Stimulated activated memory B cell treated with anti-CD40 and anti-IgM and Interleukin-4, amounts not matched to agents 10 μg/mL and 1 μg/mL and 100 μg/mL, for 72 hours (primary cell): Measurements from ENCODE around the gene JAK1.

ENCODE experiments used
- ATAC-seq: fragments of 150-1000 bp; cut with Tn5 transposase; 2 replicates; pipeline ENCODE4 v1.10.0; 2021
- H3K27ac Mint-ChIP-seq: one replicate; pipeline ENCODE4 v1.8.0; 2022; ENCODE audit warnings: mild to moderate bottlenecking, mixed read lengths
- H3K27me3 Mint-ChIP-seq: one replicate; pipeline ENCODE4 v1.8.0; 2022; ENCODE audit warnings: mixed read lengths
- H3K36me3 Mint-ChIP-seq: one replicate; pipeline ENCODE4 v1.8.0; 2022; ENCODE audit warnings: mixed read lengths
- H3K4me1 Mint-ChIP-seq: one replicate; pipeline ENCODE4 v1.8.0; 2022; ENCODE audit warnings: mixed read lengths
- H3K4me3 Mint-ChIP-seq: one replicate; pipeline ENCODE4 v1.8.0; 2022; ENCODE audit warnings: mild to moderate bottlenecking, moderate library complexity, mixed read lengths
- H3K9me3 Mint-ChIP-seq: one replicate; pipeline ENCODE4 v1.8.0; 2022; ENCODE audit warnings: mixed read lengths

Gene JAK1

GRCh38 chr1:64903593-64903992, 62.8 kb downstream of the JAK1 start:
- Mint-ChIP-seq H3K27ac (peak overlapping the region; percentile 9), H3K4me3 (no peak overlapping the region), H3K4me1 (peaks cover 90% of the 10 kb centered on the region), H3K27me3 (no peaks in the 10 kb centered on the region), H3K36me3 (peaks cover 6% of the 10 kb centered on the region), H3K9me3 (no peaks in the 10 kb centered on the region)
- no peak for ATAC-seq

DNA sequence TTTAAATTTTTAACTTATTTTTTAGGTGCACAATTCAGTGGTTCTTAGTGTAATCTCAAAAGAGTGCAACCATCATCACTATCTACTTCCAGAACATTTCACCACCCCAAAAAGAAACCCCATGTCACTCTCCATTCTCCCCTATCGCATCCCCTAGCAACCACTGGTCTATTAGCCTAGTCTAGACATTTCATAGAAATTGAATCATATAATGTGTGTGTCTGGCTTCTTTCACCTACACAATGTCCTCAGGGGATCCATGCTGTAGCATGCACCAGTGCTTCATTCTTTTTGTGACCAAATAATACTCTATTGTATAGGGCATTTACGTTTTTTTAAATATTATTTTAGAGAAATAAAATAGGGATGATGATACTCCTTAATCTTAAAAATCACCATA, 64.7 kb downstream of the JAK1 start:
- ATAC-seq = no peak
- Mint-ChIP-seq H3K4me1 (peaks cover 89% of the 10 kb centered on the region), H3K9me3 (no peaks in the 10 kb centered on the region), H3K27ac (peak overlapping the region; percentile 36), H3K4me3 (no peak overlapping the region), H3K36me3 (peaks cover 6% of the 10 kb centered on the region), H3K27me3 (no peaks in the 10 kb centered on the region)

- H3K4me1 Mint-ChIP-seq = peaks cover 89% of the 10 kb centered on the region
- H3K36me3 Mint-ChIP-seq = peaks cover 6% of the 10 kb centered on the region
- H3K4me3 Mint-ChIP-seq = no peak overlapping the region
- no peak overlapping the region for H3K27ac Mint-ChIP-seq
- ATAC-seq = no peak
- H3K9me3 Mint-ChIP-seq = no peaks in the 10 kb centered on the region
- H3K27me3 Mint-ChIP-seq = no peaks in the 10 kb centered on the region
These were observed 65.4 kb downstream of the JAK1 start for GRCh38 chr1:64900916-64901315.

GRCh38 chr1:64898107-64898861, 68.1 kb downstream of the JAK1 start:
- H3K9me3 Mint-ChIP-seq = no peaks in the 10 kb centered on the region
- H3K4me1 Mint-ChIP-seq = peaks cover 96% of the 10 kb centered on the region
- peaks cover 6% of the 10 kb centered on the region for H3K36me3 Mint-ChIP-seq
- peak; percentile 62 for ATAC-seq
- H3K4me3 Mint-ChIP-seq = no peak overlapping the region
- H3K27ac Mint-ChIP-seq = no peak overlapping the region
- H3K27me3 Mint-ChIP-seq = no peaks in the 10 kb centered on the region

GRCh38 chr1:64896551-64896950, 69.8 kb downstream of the JAK1 start:
- Mint-ChIP-seq H3K27me3 (no peaks in the 10 kb centered on the region), H3K9me3 (no peaks in the 10 kb centered on the region), H3K36me3 (peaks cover 6% of the 10 kb centered on the region), H3K4me1 (peaks cover 96% of the 10 kb centered on the region), H3K4me3 (no peak overlapping the region), H3K27ac (peak overlapping the region; percentile 12)
- no peak for ATAC-seq

DNA sequence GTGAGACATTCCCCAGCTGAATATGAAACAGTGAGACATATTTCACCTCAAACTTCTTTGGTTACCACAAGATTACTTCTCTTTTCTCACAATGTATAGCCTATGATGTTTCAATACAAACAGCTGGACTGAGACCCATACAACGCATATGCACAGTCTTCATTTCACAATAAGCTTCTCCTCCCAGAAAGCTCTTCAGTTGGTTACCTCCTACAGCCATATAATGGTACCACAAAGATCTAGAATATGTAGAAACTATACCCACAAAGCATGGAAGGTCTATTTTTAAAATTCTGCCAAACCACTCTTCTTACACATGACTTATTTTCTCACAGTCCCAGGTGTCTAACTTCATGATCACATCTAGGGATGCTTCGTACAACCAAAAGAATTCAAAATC, 70.8 kb downstream of the JAK1 start:
- H3K27ac Mint-ChIP-seq = peak overlapping the region; percentile 18
- no peaks in the 10 kb centered on the region for H3K27me3 Mint-ChIP-seq
- peaks cover 96% of the 10 kb centered on the region for H3K4me1 Mint-ChIP-seq
- peak; percentile 81 for ATAC-seq
- peak overlapping the region; percentile 5 for H3K4me3 Mint-ChIP-seq
- no peaks in the 10 kb centered on the region for H3K9me3 Mint-ChIP-seq
- H3K36me3 Mint-ChIP-seq = no peaks in the 10 kb centered on the region

DNA sequence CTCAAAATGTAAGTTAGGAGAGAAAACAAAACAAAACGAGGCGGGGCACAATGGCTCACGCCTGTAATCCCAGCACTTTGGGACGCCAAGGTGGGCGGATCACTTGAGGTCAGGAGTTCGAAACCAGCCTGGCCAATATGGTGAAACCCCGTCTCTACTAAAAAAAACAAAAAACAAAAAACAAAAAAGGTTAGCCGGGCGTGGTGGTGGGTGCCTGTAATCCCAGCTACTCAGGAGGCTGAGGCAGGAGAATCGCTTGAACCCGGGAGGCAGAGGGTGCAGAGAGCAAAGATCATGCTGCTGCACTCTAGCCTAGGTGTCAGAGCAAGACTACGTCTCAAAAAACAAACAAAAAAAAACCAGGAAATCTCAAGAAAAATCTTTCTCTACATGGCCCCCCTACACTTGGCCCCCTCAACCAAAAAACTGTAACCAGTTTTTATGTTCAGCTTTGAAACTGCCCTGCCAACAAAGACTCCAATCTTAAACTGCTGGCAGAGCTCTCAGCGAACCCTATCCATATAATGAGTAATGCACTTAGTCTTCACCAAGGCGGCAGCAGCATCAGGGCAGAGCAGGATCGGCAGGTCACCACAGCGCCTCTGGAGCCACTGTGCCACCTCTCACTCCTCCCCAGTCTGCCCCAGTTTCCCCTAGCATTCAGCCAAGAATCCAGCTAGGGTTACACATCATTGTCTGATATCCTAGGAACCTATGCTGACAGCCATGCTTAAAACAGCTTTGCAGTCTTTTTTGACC, 71.7 kb downstream of the JAK1 start:
- H3K9me3 Mint-ChIP-seq = no peaks in the 10 kb centered on the region
- peak overlapping the region; percentile 46 for H3K27ac Mint-ChIP-seq
- H3K36me3 Mint-ChIP-seq = no peaks in the 10 kb centered on the region
- H3K27me3 Mint-ChIP-seq = no peaks in the 10 kb centered on the region
- H3K4me1 Mint-ChIP-seq = peaks cover 96% of the 10 kb centered on the region
- no peak for ATAC-seq
- no peak overlapping the region for H3K4me3 Mint-ChIP-seq

GRCh38 chr1:64893921-64894320, 72.4 kb downstream of the JAK1 start:
- Mint-ChIP-seq H3K4me3 (no peak overlapping the region), H3K27ac (peak overlapping the region; percentile 46), H3K27me3 (no peaks in the 10 kb centered on the region), H3K9me3 (no peaks in the 10 kb centered on the region), H3K4me1 (peaks cover 96% of the 10 kb centered on the region), H3K36me3 (no peaks in the 10 kb centered on the region)
- no peak for ATAC-seq

GRCh38 chr1:64892576-64893573, 73.5 kb downstream of the JAK1 start:
- Mint-ChIP-seq H3K4me1 (peaks cover 96% of the 10 kb centered on the region), H3K9me3 (no peaks in the 10 kb centered on the region), H3K4me3 (no peak overlapping the region), H3K27me3 (no peaks in the 10 kb centered on the region), H3K36me3 (no peaks in the 10 kb centered on the region), H3K27ac (peak overlapping the region; percentile 38)
- ATAC-seq = peak; percentile 20

GRCh38 chr1:64891448-64891825, 74.9 kb downstream of the JAK1 start:
- no peak overlapping the region for H3K4me3 Mint-ChIP-seq
- no peak overlapping the region for H3K27ac Mint-ChIP-seq
- H3K9me3 Mint-ChIP-seq = no peaks in the 10 kb centered on the region
- peaks cover 96% of the 10 kb centered on the region for H3K4me1 Mint-ChIP-seq
- H3K36me3 Mint-ChIP-seq = no peaks in the 10 kb centered on the region
- ATAC-seq = no peak
- no peaks in the 10 kb centered on the region for H3K27me3 Mint-ChIP-seq

- Mint-ChIP-seq H3K36me3 (no peaks in the 10 kb centered on the region), H3K4me3 (no peak overlapping the region), H3K4me1 (peaks cover 95% of the 10 kb centered on the region), H3K9me3 (no peaks in the 10 kb centered on the region), H3K27me3 (no peaks in the 10 kb centered on the region), H3K27ac (no peak overlapping the region)
- ATAC-seq = no peak
These were observed 75.5 kb downstream of the JAK1 start for GRCh38 chr1:64890699-64891447.

DNA sequence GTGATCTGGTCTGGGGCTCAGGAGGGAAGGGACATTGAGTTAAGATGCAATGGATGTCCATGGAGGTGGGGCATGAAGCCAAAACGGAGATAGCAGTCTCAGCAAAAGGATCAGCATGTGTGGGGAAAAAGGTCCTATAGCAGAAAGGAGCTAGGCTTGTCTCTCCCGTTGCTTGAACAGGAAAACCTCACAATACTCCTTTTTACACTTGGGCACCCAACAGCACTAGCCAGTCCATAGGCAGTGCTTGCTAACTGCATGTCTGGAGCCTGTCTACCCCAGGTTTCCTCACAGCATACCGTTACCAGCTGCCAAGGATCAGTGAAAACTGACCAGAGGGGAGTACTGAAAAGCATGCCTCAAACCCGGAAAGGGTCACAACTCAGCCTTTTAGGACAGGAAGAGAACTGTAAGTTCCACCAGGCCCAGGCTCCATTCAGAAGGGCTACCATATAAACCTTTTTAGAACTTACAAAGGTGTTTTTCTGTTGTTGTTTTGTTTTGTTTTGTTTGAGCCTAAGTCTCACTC, 78.6 kb downstream of the JAK1 start:
- no peak overlapping the region for H3K4me3 Mint-ChIP-seq

GRCh38 chr1:64886877-64887276, 79.5 kb downstream of the JAK1 start:
- Mint-ChIP-seq H3K4me3 (no peak overlapping the region), H3K27me3 (no peaks in the 10 kb centered on the region), H3K9me3 (no peaks in the 10 kb centered on the region), H3K27ac (peak overlapping the region; percentile 12), H3K4me1 (peaks cover 85% of the 10 kb centered on the region), H3K36me3 (peaks cover 6% of the 10 kb centered on the region)
- no peak for ATAC-seq

More for the DNA sequence above, 78.6 kb downstream of the JAK1 start:
- Mint-ChIP-seq H3K9me3 (no peaks in the 10 kb centered on the region), H3K36me3 (peaks cover 6% of the 10 kb centered on the region), H3K27me3 (no peaks in the 10 kb centered on the region), H3K27ac (peak overlapping the region; percentile 12), H3K4me1 (peaks cover 85% of the 10 kb centered on the region)
- no peak for ATAC-seq

GRCh38 chr1:64885648-64886047, 80.7 kb downstream of the JAK1 start:
- H3K4me3 Mint-ChIP-seq = no peak overlapping the region
- no peaks in the 10 kb centered on the region for H3K27me3 Mint-ChIP-seq
- H3K9me3 Mint-ChIP-seq = no peaks in the 10 kb centered on the region
- H3K27ac Mint-ChIP-seq = no peak overlapping the region
- no peak for ATAC-seq
- peaks cover 6% of the 10 kb centered on the region for H3K36me3 Mint-ChIP-seq
- H3K4me1 Mint-ChIP-seq = peaks cover 78% of the 10 kb centered on the region
